Measurements from ENCODE around the gene ITSN2. TPM values are rescaled to one million over a fixed set of nuclear protein-coding genes. Genes with fewer than 3 reads are reported as not detected.

ITSN2 gene
- total RNA-seq, 4 donors from 2014 or later, result 33.9 to 66.7 (median 42.4) TPM

DNA sequence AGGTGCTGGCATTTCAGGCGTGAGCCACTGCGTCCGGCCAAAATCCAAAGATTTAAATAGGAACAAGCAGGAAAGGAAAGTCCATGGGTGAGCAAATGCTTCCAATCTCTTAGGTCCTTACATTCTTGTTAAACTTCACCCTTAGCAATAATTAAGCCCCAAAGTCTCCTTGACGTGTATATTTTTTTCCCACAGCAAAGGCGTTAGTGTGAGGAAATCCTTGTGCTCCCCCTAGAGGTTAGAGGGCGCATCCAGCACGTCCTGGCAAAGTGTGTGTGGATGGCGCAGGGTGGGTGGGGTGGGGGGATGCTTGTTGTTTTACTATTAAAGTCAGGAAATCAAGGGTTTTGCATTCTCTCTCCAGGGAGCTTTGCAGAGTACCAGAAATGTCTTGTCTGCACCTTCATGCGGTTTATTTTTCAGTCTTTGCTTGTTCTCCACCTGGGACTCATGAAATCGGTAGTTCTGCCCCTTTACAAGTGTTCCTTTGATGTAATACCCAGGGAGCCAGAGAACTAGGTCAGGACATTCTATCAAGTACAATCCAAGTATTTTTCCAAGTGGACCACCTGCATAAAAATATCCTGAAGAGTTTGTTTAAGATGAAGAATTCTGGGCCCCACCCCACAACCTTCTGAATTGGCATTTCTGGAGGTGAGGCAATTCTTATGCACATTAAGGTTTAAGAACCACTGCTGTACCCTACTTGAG lies 22.2 kb upstream of the ITSN2 start:
- Histone ChIP-seq H3K27ac (no peak overlapping the region), H3K27me3 (no peaks in the 10 kb centered on the region), H3K4me3 (peak overlapping the region in 1 of 4 donors; percentile 34), H3K36me3 (no peaks in the 10 kb centered on the region), H3K4me1 (no peaks in the 10 kb centered on the region), H3K9me3 (no peaks in the 10 kb centered on the region)
- peak; percentile 85 to 95 for ATAC-seq
- in situ Hi-C loops (cut with MboI; ENCODE audit: low sequenced_read_pairs in 4 of 4), result loop anchor here in 3 of 4 donors (10.0 kb wide), 2 partner anchors 78 to 148 kb away; no protein-coding TSS in a partner anchor
- no peak for TF ChIP-seq POLR2A (IDR thresholded peaks at IDR 0.05)
- TF ChIP-seq, protein P1, sequence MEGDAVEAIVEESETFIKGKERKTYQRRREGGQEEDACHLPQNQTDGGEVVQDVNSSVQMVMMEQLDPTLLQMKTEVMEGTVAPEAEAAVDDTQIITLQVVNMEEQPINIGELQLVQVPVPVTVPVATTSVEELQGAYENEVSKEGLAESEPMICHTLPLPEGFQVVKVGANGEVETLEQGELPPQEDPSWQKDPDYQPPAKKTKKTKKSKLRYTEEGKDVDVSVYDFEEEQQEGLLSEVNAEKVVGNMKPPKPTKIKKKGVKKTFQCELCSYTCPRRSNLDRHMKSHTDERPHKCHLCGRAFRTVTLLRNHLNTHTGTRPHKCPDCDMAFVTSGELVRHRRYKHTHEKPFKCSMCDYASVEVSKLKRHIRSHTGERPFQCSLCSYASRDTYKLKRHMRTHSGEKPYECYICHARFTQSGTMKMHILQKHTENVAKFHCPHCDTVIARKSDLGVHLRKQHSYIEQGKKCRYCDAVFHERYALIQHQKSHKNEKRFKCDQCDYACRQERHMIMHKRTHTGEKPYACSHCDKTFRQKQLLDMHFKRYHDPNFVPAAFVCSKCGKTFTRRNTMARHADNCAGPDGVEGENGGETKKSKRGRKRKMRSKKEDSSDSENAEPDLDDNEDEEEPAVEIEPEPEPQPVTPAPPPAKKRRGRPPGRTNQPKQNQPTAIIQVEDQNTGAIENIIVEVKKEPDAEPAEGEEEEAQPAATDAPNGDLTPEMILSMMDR (IDR thresholded peaks at IDR 0.05 in 4 of 5, conservative IDR thresholded peaks at IDR 0.05 in 1 of 5), result peak; percentile 28 to 91 (median 58)
- DNase-seq, result peak; percentile 28 to 31
- intact Hi-C loops (cut with DNase I; ENCODE audit: low total_unique reads), result loop anchor here (1.0 kb wide), 2 partner anchors 78 to 145 kb away; no protein-coding TSS in a partner anchor

DNA sequence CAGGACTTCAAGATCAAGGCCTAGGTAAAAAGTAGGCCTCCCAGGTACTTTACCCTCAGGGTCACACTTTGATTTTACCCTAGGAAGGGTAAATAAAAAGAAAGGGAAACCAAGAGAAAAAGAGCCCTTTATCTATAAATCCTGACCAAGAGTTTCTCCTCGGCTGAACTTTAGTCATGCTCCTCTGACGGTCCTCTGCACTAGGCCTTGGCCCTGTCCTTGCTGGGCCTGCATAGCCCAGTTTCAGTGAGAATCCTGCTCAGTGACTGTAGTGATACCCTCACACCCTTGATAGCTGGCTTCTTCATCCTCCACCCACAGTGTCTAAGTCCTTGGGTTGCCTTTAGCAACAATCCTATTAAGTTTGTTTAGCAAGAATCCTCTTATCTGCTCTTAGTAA lies 20.5 kb upstream of the ITSN2 start:
- no peak for TF ChIP-seq POLR2A (IDR thresholded peaks at IDR 0.05)
- TF ChIP-seq, protein P1 (IDR thresholded peaks at IDR 0.05 in 4 of 5, conservative IDR thresholded peaks at IDR 0.05 in 1 of 5), result no peak
- H3K36me3 ChIP-seq, result no peaks in the 10 kb centered on the region
- DNase-seq, result no peak
- in situ Hi-C loops (cut with MboI; ENCODE audit: low sequenced_read_pairs in 4 of 4), result loop anchor here in 3 of 4 donors (10.0 kb wide), 2 partner anchors 76 to 146 kb away; no protein-coding TSS in a partner anchor
- H3K27me3 ChIP-seq, result no peaks in the 10 kb centered on the region
- no peak overlapping the region for H3K27ac ChIP-seq
- ATAC-seq, result no peak
- H3K4me1 ChIP-seq, result no peaks in the 10 kb centered on the region
- no peak overlapping the region for H3K4me3 ChIP-seq
- intact Hi-C loops (cut with DNase I; ENCODE audit: low total_unique reads), result no loop called here
- no peaks in the 10 kb centered on the region for H3K9me3 ChIP-seq

DNA sequence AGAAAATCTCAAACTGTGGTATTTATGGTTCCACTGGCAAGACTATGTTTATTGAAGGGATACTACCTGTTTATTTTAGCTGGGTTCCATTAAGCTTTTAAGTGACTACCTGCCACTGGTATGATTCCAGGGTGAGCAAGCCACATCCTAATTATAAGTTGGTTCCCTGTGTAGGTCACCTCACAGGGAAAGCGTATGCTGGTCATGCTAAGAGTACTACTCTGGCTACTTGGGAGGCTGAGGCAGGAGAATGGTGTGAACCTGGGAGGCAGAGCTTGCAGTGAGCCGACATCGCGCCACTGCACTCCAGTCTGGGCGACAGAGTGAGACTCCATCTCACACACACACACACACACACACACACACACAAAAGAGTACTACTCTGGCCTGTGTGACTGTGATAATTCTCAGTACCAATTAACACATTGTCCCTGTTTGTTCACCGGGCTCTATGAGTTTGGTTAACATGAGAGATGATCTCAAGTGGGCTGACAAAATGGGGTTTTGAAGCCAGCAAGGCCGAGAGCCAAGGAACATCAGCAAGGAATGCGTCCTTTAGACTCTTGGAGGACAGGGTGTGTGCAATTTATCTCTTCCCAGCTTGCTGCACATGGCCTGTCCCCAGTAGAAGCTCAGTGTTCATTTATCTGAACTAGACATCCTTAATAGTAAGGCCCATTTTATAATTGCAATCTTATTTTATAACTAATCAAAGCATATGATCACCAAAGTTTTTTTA lies 15.2 kb upstream of the ITSN2 start:
- intact Hi-C loops (cut with DNase I; ENCODE audit: low total_unique reads), result no loop called here
- in situ Hi-C loops (cut with MboI; ENCODE audit: low sequenced_read_pairs in 4 of 4), result loop anchor here in 2 of 4 donors (5.0 to 10.0 kb wide), 2 partner anchors 61 to 138 kb away; no protein-coding TSS in a partner anchor
- no peak overlapping the region for H3K4me3 ChIP-seq
- DNase-seq (peak; percentile 26 to 36), ATAC-seq (peak; percentile 80 to 96)
- no peaks in the 10 kb centered on the region for H3K36me3 ChIP-seq
- TF ChIP-seq, protein P1 (IDR thresholded peaks at IDR 0.05 in 4 of 5, conservative IDR thresholded peaks at IDR 0.05 in 1 of 5), result no peak
- TF ChIP-seq POLR2A (IDR thresholded peaks at IDR 0.05), result no peak
- no peaks in the 10 kb centered on the region for H3K4me1 ChIP-seq
- H3K27ac ChIP-seq, result peak overlapping the region in 1 of 4 donors; percentile 29
- no peaks in the 10 kb centered on the region for H3K9me3 ChIP-seq
- no peaks in the 10 kb centered on the region for H3K27me3 ChIP-seq

DNA sequence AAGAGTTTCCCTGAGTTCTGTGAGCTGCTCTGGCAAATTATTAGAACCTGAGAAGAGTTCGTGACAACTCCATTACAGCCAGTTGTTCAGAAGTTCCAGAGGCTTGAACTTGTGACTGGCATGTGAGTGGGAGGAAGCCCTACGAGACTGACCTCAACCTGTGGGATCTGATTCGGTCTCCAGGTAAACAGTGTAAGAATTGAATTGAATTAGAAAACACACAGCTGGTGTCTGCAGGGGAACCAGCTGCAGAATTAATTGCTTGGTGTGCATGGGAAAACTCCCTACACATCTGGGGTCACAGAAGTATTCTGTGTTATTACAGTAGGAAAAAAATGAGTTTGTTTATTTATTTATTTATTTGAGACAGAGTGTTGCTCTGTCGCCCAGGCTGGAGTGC lies 14.0 kb upstream of the ITSN2 start:
- DNase-seq (no peak), ATAC-seq (no peak)
- Histone ChIP-seq H3K27me3 (no peaks in the 10 kb centered on the region), H3K36me3 (no peaks in the 10 kb centered on the region), H3K4me1 (no peaks in the 10 kb centered on the region), H3K27ac (no peak overlapping the region), H3K4me3 (no peak overlapping the region), H3K9me3 (no peaks in the 10 kb centered on the region)
- in situ Hi-C loops (cut with MboI; ENCODE audit: low sequenced_read_pairs in 4 of 4) (loop anchor here in 1 of 4 donors (10.0 kb wide), 1 partner anchor 60 kb away; no protein-coding TSS in a partner anchor), intact Hi-C loops (cut with DNase I; ENCODE audit: low total_unique reads) (no loop called here)
- TF ChIP-seq, protein P1 (IDR thresholded peaks at IDR 0.05 in 4 of 5, conservative IDR thresholded peaks at IDR 0.05 in 1 of 5), result no peak
- TF ChIP-seq POLR2A (IDR thresholded peaks at IDR 0.05), result no peak
